ENCODE measurements around the gene COL8A1. TPM values are rescaled to one million over a fixed set of nuclear protein-coding genes. Genes with fewer than 3 reads are reported as not detected.

COL8A1 gene
- total and polyA plus RNA-seq, 2 donors (not counting 1 experiment from before 2014, with no cell fraction given) = 0.12 TPM; not detected in 1

DNA sequence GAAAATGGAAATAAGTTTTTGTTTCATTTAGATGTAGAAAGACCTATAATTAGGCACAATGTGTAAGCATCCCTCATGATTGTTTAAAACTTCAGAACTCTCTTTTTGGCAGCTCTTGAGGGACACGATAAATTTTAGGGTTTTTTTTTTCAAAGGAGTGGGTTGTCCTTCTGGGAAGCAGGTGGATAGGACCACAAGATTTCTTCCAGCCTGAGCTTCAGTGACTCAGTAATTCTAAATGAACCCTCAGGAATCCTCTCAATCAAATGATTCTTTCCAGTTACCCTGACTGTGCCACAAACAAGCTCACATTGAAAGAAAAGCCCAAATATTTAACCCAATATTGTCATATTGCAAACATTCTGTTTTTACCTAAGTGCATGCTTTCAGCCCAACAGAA lies 45.1 kb downstream of the COL8A1 start:
- Histone ChIP-seq H2AFZ (ENCODE audit: insufficient read depth, low read depth, low read length, poor library complexity, severe bottlenecking) (no peak overlapping the region), H3K4me3 (ENCODE audit: control extremely low read depth in 1 of 5, extremely low read depth in 1 of 5, insufficient read depth in 1 of 5, low read depth in 2 of 5, low read length in 4 of 5) (no peak overlapping the region), H3K4me2 (replicated peaks; ENCODE audit: low read depth, low read length, poor library complexity, severe bottlenecking) (no peak overlapping the region), H3K27me3 (replicated peaks in 1 of 4; ENCODE audit: control extremely low read depth in 1 of 4, control insufficient read depth in 3 of 4, insufficient read depth in 4 of 4, low read length in 3 of 4) (no peaks in the 10 kb centered on the region), H3K4me1 (ENCODE audit: control insufficient read depth in 2 of 2, insufficient read depth in 2 of 2, low read length in 2 of 2) (no peaks in the 10 kb centered on the region), H3K79me2 (ENCODE audit: control insufficient read depth, insufficient read depth, low read length) (no peaks in the 10 kb centered on the region), H3K36me3 (replicated peaks in 1 of 2; ENCODE audit: control extremely low read depth in 1 of 2, control insufficient read depth in 1 of 2, extremely low read depth in 1 of 2, insufficient read depth in 2 of 2, low read length in 1 of 2) (no peaks in the 10 kb centered on the region), H4K20me1 (ENCODE audit: control insufficient read depth, insufficient read depth, low read length, poor library complexity, severe bottlenecking) (no peaks in the 10 kb centered on the region), H3K27ac (ENCODE audit: low read length in 2 of 2) (no peak overlapping the region), H3K9me3 (ENCODE audit: control extremely low read depth in 1 of 3, control insufficient read depth in 2 of 3, insufficient read depth in 1 of 3, low read length in 2 of 3) (no peaks in the 10 kb centered on the region), H3K9ac (ENCODE audit: low read length) (no peak overlapping the region)
- intact Hi-C loops (cut with micrococcal nuclease) = no loop called here
- Mint-ChIP-seq H3K4me3 (no peak overlapping the region), H3K4me1 (no peaks in the 10 kb centered on the region), H3K27ac (no peak overlapping the region), H3K9me3 (ENCODE audit: insufficient read depth) (no peaks in the 10 kb centered on the region), H3K27me3 (peaks cover 12% of the 10 kb centered on the region)
- DNase-seq (no peak), ATAC-seq (ENCODE audit: low read depth) (no peak)
- TF ChIP-seq, protein P1, sequence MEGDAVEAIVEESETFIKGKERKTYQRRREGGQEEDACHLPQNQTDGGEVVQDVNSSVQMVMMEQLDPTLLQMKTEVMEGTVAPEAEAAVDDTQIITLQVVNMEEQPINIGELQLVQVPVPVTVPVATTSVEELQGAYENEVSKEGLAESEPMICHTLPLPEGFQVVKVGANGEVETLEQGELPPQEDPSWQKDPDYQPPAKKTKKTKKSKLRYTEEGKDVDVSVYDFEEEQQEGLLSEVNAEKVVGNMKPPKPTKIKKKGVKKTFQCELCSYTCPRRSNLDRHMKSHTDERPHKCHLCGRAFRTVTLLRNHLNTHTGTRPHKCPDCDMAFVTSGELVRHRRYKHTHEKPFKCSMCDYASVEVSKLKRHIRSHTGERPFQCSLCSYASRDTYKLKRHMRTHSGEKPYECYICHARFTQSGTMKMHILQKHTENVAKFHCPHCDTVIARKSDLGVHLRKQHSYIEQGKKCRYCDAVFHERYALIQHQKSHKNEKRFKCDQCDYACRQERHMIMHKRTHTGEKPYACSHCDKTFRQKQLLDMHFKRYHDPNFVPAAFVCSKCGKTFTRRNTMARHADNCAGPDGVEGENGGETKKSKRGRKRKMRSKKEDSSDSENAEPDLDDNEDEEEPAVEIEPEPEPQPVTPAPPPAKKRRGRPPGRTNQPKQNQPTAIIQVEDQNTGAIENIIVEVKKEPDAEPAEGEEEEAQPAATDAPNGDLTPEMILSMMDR (IDR thresholded peaks at IDR 0.05) = no peak
- no peak for TF ChIP-seq EZH2 (IDR thresholded peaks at IDR 0.05; ENCODE audit: borderline replicate concordance, insufficient read depth, low read depth, low read length, poor library complexity, severe bottlenecking)
- POLR2A ChIA-PET = no interaction called here
- no CpG with 5 or more reads among the region's 1 CpG for WGBS (ENCODE audit: insufficient coverage)
- CTCF ChIA-PET = interaction anchor here (0.9 kb wide), 1 partner anchor 11 kb away, joined by 3 read pairs; no protein-coding TSS in a partner anchor

DNA sequence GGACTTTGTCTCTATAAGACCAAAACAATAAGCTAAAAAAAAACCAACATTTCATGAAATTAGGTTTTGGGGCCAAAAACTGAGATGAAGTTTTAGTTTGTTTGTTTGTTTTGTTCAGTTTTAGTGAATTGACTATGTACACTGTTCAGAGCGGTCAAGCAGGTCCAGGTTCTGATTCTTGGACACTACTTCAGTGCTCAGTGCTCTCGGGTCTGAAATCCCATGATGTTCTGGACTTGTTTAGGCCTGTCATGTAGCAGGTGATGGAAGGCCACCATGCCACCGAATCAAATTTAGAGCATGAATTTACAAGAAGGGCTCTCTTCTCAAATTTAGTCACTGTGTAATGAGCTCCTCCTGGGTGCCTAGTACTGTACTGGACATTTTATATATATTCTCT lies 45.5 kb downstream of the COL8A1 start:
- H3K9me3 Mint-ChIP-seq (ENCODE audit: insufficient read depth) = no peaks in the 10 kb centered on the region
- H4K20me1 ChIP-seq (ENCODE audit: control insufficient read depth, insufficient read depth, low read length, poor library complexity, severe bottlenecking) = no peaks in the 10 kb centered on the region
- DNase-seq = no peak
- no peak overlapping the region for H2AFZ ChIP-seq (ENCODE audit: insufficient read depth, low read depth, low read length, poor library complexity, severe bottlenecking)
- H3K27me3 Mint-ChIP-seq = peaks cover 10% of the 10 kb centered on the region
- ChIA-PET POLR2A (no interaction called here), CTCF (no interaction called here)
- no peak overlapping the region for H3K4me3 ChIP-seq (ENCODE audit: control extremely low read depth in 1 of 5, extremely low read depth in 1 of 5, insufficient read depth in 1 of 5, low read depth in 2 of 5, low read length in 4 of 5)
- no peaks in the 10 kb centered on the region for H3K36me3 ChIP-seq (replicated peaks in 1 of 2; ENCODE audit: control extremely low read depth in 1 of 2, control insufficient read depth in 1 of 2, extremely low read depth in 1 of 2, insufficient read depth in 2 of 2, low read length in 1 of 2)
- no peaks in the 10 kb centered on the region for H3K79me2 ChIP-seq (ENCODE audit: control insufficient read depth, insufficient read depth, low read length)
- intact Hi-C loops (cut with micrococcal nuclease) = no loop called here
- no peaks in the 10 kb centered on the region for H3K4me1 ChIP-seq (ENCODE audit: control insufficient read depth in 2 of 2, insufficient read depth in 2 of 2, low read length in 2 of 2)
- no peak for ATAC-seq (ENCODE audit: low read depth)
- no peaks in the 10 kb centered on the region for H3K27me3 ChIP-seq (replicated peaks in 1 of 4; ENCODE audit: control extremely low read depth in 1 of 4, control insufficient read depth in 3 of 4, insufficient read depth in 4 of 4, low read length in 3 of 4)
- TF ChIP-seq, protein P1 (IDR thresholded peaks at IDR 0.05) = no peak
- TF ChIP-seq EZH2 (IDR thresholded peaks at IDR 0.05; ENCODE audit: borderline replicate concordance, insufficient read depth, low read depth, low read length, poor library complexity, severe bottlenecking) = no peak
- no peak overlapping the region for H3K27ac Mint-ChIP-seq
- no peaks in the 10 kb centered on the region for H3K4me1 Mint-ChIP-seq
- no peaks in the 10 kb centered on the region for H3K9me3 ChIP-seq (ENCODE audit: control extremely low read depth in 1 of 3, control insufficient read depth in 2 of 3, insufficient read depth in 1 of 3, low read length in 2 of 3)
- no peak overlapping the region for H3K27ac ChIP-seq (ENCODE audit: low read length in 2 of 2)
- H3K4me3 Mint-ChIP-seq = no peak overlapping the region
- H3K9ac ChIP-seq (ENCODE audit: low read length) = no peak overlapping the region
- 83% methylated on average over 2 of the region's 3 CpGs for WGBS (ENCODE audit: insufficient coverage)
- no peak overlapping the region for H3K4me2 ChIP-seq (replicated peaks; ENCODE audit: low read depth, low read length, poor library complexity, severe bottlenecking)
